Large intestine (tissue), 3 donors: ENCODE measurements around the gene FGB. TPM values are rescaled to one million over a fixed set of nuclear protein-coding genes. Genes with fewer than 3 reads are reported as not detected.

ENCODE experiments used
- DNase-seq, 2 donors: peaks; one replicate each; pipeline versions ENCODE4 v3.0.0 to v3.0.0-alpha.2; 2013
- H3K27ac ChIP-seq: one replicate; pipeline ENCODE4 v1.5.1; 2013; ENCODE audit warnings: low read length
- H3K27me3 ChIP-seq: 2 replicates; pipeline ENCODE4 v1.6.1; 2013; ENCODE audit warnings: low read length; ENCODE audit not compliant: control insufficient read depth, insufficient read depth
- H3K36me3 ChIP-seq: 2 replicates; pipeline ENCODE4 v1.6.1; 2013; ENCODE audit warnings: low read length; ENCODE audit not compliant: control insufficient read depth, insufficient read depth
- H3K4me1 ChIP-seq: one replicate; pipeline ENCODE4 v1.6.1; 2013; ENCODE audit warnings: low read length; ENCODE audit not compliant: control insufficient read depth, insufficient read depth
- H3K4me3 ChIP-seq: one replicate; pipeline ENCODE4 v1.5.1; 2013; ENCODE audit warnings: low read length
- H3K9me3 ChIP-seq: one replicate; pipeline ENCODE4 v1.6.1; 2013; ENCODE audit warnings: mild to moderate bottlenecking, low read depth, low read length, moderate library complexity; ENCODE audit not compliant: control insufficient read depth
- WGBS: methylation state at CpG from one replicate; pipeline ENCODE4 v1.1.5; 2013; ENCODE audit warnings: low lambda C conversion rate; ENCODE audit not compliant: insufficient coverage; 5-methylcytosine and 5-hydroxymethylcytosine counted together
- polyA plus RNA-seq: library from polyadenylated mRNA; unstranded; fragments of 120-200 nt; gene quantifications from one replicate; pipeline ENCODE4 v1.2.1, GENCODE V29; 2013

Gene FGB
- polyA plus RNA-seq, 1 donor: 213 TPM

- H3K27me3 ChIP-seq: no peaks in the 10 kb centered on the region
- no peaks in the 10 kb centered on the region for H3K9me3 ChIP-seq
- 0% methylated on average over 2 of the region's 4 CpGs for WGBS
- H3K27ac ChIP-seq: peak overlapping the region; percentile 58
- H3K4me3 ChIP-seq: no peak overlapping the region
- no peaks in the 10 kb centered on the region for H3K36me3 ChIP-seq
- peaks cover 28% of the 10 kb centered on the region for H3K4me1 ChIP-seq
- DNase-seq: peak; percentile 52 to 75
Measured at GRCh38 chr4:154618708-154619315, 56.0 kb downstream of the FGB start.

- H3K9me3 ChIP-seq: no peaks in the 10 kb centered on the region
- DNase-seq: no peak
- H3K27me3 ChIP-seq: no peaks in the 10 kb centered on the region
- H3K27ac ChIP-seq: no peak overlapping the region
- H3K4me1 ChIP-seq: peaks cover 25% of the 10 kb centered on the region
- H3K36me3 ChIP-seq: no peaks in the 10 kb centered on the region
- no peak overlapping the region for H3K4me3 ChIP-seq
- whole genome bisulfite sequencing: no CpG with 5 or more reads among the region's 1 CpG
Measured at GRCh38 chr4:154620111-154620510, 57.3 kb downstream of the FGB start.

Other genes starting within 250 kb of the FGB start
- 1.2 TPM for gene DCHS2, start 71.2 kb upstream of the FGB start, polyA plus RNA-seq
- gene PLRG1, start 12.6 kb upstream of the FGB start, polyA plus RNA-seq: 69.3 TPM
- 23.0 TPM for gene FGA, start 27.7 kb downstream of the FGB start, polyA plus RNA-seq
- 40.5 TPM for gene FGG, start 49.6 kb downstream of the FGB start, polyA plus RNA-seq
- 1.6 TPM for gene LRAT, start 181.0 kb downstream of the FGB start, polyA plus RNA-seq
- gene RBM46, start 218.3 kb downstream of the FGB start, polyA plus RNA-seq: 0.06 TPM